ENCODE data around the gene CA10. TPM values are rescaled to one million over a fixed set of nuclear protein-coding genes. Genes with fewer than 3 reads are reported as not detected.

Gene CA10
- polyA plus RNA-seq, 3 donors from 2014 or later = not detected

DNA sequence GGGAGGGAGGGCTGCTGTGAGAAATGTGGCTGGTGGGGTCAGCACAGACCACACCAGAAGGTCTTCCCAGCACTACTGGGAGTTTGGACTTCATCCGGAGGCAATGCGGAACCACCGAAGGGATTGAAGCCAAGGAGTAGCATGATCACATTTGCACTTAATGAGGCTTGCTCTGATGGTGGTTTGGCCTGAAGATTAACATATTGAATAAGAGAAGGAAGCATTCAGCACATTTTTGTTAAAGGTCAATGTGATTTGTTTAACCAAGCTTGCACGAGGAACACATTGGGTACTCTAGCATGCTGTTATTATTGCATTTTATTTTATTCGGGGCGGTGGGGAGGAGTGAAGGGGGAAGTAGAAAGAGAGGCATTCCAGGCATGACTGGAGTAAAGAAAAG, 519.5 kb downstream of the CA10 start:
- Mint-ChIP-seq H3K9me3 (no peaks in the 10 kb centered on the region), H3K4me1 (no peaks in the 10 kb centered on the region), H3K27ac (no peak overlapping the region), H3K36me3 (no peaks in the 10 kb centered on the region), H3K4me3 (no peak overlapping the region), H3K27me3 (ENCODE audit: low read depth in 3 of 3) (peaks cover 0 to 4% (median 3%) of the 10 kb centered on the region in 3 donors)
- DNase-seq = no peak

GRCh38 chr17:51636291-51636690, 522.2 kb downstream of the CA10 start:
- no peaks in the 10 kb centered on the region for H3K4me1 Mint-ChIP-seq
- no peak for DNase-seq
- peaks cover 0 to 3% (median 3%) of the 10 kb centered on the region in 3 donors for H3K27me3 Mint-ChIP-seq (ENCODE audit: low read depth in 3 of 3)
- H3K9me3 Mint-ChIP-seq = peaks cover 0 to 1% (median 0%) of the 10 kb centered on the region in 6 donors
- H3K27ac Mint-ChIP-seq = no peak overlapping the region
- H3K4me3 Mint-ChIP-seq = no peak overlapping the region
- no peaks in the 10 kb centered on the region for H3K36me3 Mint-ChIP-seq

DNA sequence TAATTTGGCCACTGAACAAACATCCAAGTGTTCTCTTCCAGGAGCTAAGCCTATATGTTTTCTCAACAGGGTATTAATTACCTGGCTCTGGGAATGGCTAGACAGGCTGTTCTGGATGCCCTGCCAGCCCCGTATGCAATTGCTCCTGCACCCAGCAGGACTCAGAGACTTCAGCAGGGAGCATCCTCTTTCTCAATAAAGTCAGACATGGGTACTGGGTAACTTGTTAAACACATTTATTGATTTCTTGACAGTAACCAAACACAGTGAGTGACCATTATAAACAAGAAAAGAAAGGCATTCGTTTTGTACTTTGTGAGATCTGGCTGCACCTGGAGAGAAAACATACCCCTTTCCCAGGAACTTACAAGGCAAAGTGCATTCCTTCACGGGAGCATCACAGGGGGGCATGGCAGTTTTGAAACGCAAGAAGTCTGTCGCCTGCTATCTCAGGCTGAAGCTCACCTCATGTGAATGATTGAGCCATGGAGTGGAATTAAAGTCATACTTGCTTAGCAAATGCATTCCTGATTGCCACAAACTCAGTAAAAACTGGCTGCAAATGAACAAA, 528.3 kb downstream of the CA10 start:
- H3K36me3 Mint-ChIP-seq = no peaks in the 10 kb centered on the region
- no peaks in the 10 kb centered on the region for H3K4me1 Mint-ChIP-seq
- no peak for DNase-seq
- H3K9me3 Mint-ChIP-seq = peaks cover 0 to 4% (median 0%) of the 10 kb centered on the region in 6 donors
- no peak overlapping the region for H3K27ac Mint-ChIP-seq
- H3K27me3 Mint-ChIP-seq (ENCODE audit: low read depth in 3 of 3) = peaks cover 0 to 3% (median 0%) of the 10 kb centered on the region in 3 donors
- no peak overlapping the region for H3K4me3 Mint-ChIP-seq

GRCh38 chr17:51629232-51629631, 529.3 kb downstream of the CA10 start:
- H3K9me3 Mint-ChIP-seq = peaks cover 0 to 4% (median 0%) of the 10 kb centered on the region in 6 donors
- H3K27ac Mint-ChIP-seq = no peak overlapping the region
- H3K4me1 Mint-ChIP-seq = no peaks in the 10 kb centered on the region
- no peaks in the 10 kb centered on the region for H3K36me3 Mint-ChIP-seq
- no peak for DNase-seq
- peaks cover 0 to 3% (median 0%) of the 10 kb centered on the region in 3 donors for H3K27me3 Mint-ChIP-seq (ENCODE audit: low read depth in 3 of 3)
- no peak overlapping the region for H3K4me3 Mint-ChIP-seq

DNA sequence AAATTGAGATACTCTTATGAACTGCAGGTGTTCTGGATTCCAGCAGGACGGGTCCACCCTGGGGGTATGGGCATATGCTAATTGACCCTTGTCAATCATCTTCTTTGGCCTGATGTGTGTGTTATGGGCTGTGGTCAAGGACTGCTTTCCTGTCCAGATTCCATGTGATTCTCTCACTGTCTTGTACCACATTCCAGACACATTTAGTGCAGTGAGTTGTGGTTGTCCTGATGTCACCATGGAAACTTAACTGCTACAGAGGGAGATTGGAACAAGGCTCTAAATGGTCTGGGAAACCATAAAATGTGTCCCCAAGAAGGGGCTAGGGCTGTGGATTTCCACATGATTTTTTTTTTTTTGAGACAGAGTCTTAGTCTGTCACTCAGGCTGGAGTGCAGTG, 530.7 kb downstream of the CA10 start:
- no peaks in the 10 kb centered on the region for H3K36me3 Mint-ChIP-seq
- H3K27ac Mint-ChIP-seq = no peak overlapping the region
- no peak for DNase-seq
- H3K4me1 Mint-ChIP-seq = no peaks in the 10 kb centered on the region
- H3K4me3 Mint-ChIP-seq = no peak overlapping the region
- H3K9me3 Mint-ChIP-seq = peaks cover 0 to 4% (median 1%) of the 10 kb centered on the region in 6 donors
- peaks cover 0 to 5% (median 5%) of the 10 kb centered on the region in 3 donors for H3K27me3 Mint-ChIP-seq (ENCODE audit: low read depth in 3 of 3)

GRCh38 chr17:51618476-51618875, 540.0 kb downstream of the CA10 start:
- Mint-ChIP-seq H3K27me3 (ENCODE audit: low read depth in 3 of 3) (peaks cover 3 to 11% (median 3%) of the 10 kb centered on the region in 3 donors), H3K9me3 (peaks cover 0 to 6% (median 2%) of the 10 kb centered on the region in 6 donors), H3K4me3 (no peak overlapping the region), H3K27ac (no peak overlapping the region), H3K4me1 (no peaks in the 10 kb centered on the region), H3K36me3 (no peaks in the 10 kb centered on the region)
- DNase-seq = no peak

DNA sequence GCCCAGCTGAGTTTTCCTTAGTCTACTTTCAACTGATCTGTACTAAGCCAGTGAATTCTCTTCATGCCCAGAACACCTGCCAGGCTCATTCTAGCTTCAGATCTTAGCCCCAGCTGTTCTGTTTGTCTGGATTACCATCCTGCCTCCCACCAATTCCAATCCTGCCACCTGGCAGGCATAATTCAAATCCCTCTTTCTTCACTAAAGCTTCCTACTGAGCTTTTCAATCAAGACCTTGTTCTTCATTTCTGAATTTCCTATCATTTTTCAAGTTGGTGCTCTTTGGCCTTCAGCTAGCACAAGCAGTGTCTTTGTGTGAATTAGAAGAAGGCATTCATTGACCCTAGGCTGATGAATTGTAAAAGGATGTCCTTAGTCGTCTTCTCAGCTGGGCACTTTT, 540.5 kb downstream of the CA10 start:
- DNase-seq = no peak
- H3K27ac Mint-ChIP-seq = no peak overlapping the region

GRCh38 chr17:51613255-51613654, 545.3 kb downstream of the CA10 start:
- Mint-ChIP-seq H3K27ac (no peak overlapping the region), H3K4me1 (no peaks in the 10 kb centered on the region), H3K36me3 (no peaks in the 10 kb centered on the region), H3K9me3 (peaks cover 0 to 2% (median 0%) of the 10 kb centered on the region in 6 donors), H3K4me3 (no peak overlapping the region), H3K27me3 (ENCODE audit: low read depth in 3 of 3) (peaks cover 0 to 9% (median 3%) of the 10 kb centered on the region in 3 donors)
- DNase-seq = no peak

More for the DNA sequence above, 540.5 kb downstream of the CA10 start:
- Mint-ChIP-seq H3K9me3 (peaks cover 0 to 4% (median 0%) of the 10 kb centered on the region in 6 donors), H3K4me3 (no peak overlapping the region), H3K36me3 (no peaks in the 10 kb centered on the region), H3K27me3 (ENCODE audit: low read depth in 3 of 3) (peaks cover 0 to 9% (median 3%) of the 10 kb centered on the region in 3 donors), H3K4me1 (no peaks in the 10 kb centered on the region)

DNA sequence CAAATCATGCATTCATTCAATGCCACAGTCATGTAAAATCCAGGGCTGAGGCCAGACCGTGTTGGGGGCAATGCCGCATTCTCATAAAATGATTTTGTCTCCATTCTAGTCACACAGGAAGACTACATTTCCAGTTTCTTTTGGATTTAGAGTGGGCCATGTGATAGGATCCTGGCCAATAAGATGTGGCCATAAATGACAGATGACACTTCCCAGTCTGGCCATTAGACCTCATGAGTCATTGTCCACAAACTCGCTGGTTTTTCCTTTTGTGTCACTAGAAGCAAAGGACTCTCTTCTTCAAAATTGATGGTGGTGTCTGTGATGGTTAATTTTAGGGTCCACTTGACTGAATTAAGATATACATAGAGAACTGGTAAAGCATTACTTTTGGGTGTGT, 545.8 kb downstream of the CA10 start:
- Mint-ChIP-seq H3K27ac (no peak overlapping the region), H3K4me3 (no peak overlapping the region), H3K9me3 (peaks cover 0 to 2% (median 0%) of the 10 kb centered on the region in 6 donors), H3K4me1 (no peaks in the 10 kb centered on the region), H3K36me3 (no peaks in the 10 kb centered on the region), H3K27me3 (ENCODE audit: low read depth in 3 of 3) (peaks cover 0 to 9% (median 2%) of the 10 kb centered on the region in 3 donors)
- no peak for DNase-seq

- no peak overlapping the region for H3K27ac Mint-ChIP-seq
- no peak for DNase-seq
These were observed 546.9 kb downstream of the CA10 start for GRCh38 chr17:51611585-51611984.

DNA sequence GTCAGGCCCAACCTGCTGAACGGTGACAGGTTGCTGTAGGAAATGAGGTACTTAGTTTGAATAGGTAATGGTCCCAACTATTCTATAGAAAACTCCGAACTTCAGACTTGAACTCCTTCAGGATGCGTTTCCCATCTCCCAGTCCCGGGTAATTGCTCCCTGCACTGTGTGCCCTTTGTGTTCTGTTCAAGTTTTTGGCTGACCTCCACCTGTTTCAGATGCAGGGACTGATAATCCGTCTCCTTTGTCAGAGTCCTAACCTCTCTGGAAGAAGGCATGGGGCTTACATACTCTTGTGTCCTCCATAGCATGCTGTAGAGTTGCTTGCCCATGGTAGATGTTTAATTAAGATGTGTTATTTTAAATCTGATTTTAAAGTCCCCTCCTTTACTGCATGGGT, 547.7 kb downstream of the CA10 start:
- Mint-ChIP-seq H3K27ac (no peak overlapping the region), H3K4me1 (no peaks in the 10 kb centered on the region), H3K4me3 (no peak overlapping the region), H3K9me3 (no peaks in the 10 kb centered on the region), H3K36me3 (no peaks in the 10 kb centered on the region), H3K27me3 (ENCODE audit: low read depth in 3 of 3) (peaks cover under 1 to 7% (median 5%) of the 10 kb centered on the region in 3 donors)
- DNase-seq = no peak

More at GRCh38 chr17:51611585-51611984, 546.9 kb downstream of the CA10 start:
- H3K4me1 Mint-ChIP-seq = no peaks in the 10 kb centered on the region
- no peaks in the 10 kb centered on the region for H3K36me3 Mint-ChIP-seq
- H3K4me3 Mint-ChIP-seq = no peak overlapping the region
- H3K9me3 Mint-ChIP-seq = peaks cover 0 to 1% (median 0%) of the 10 kb centered on the region in 6 donors
- peaks cover 0 to 7% (median 5%) of the 10 kb centered on the region in 3 donors for H3K27me3 Mint-ChIP-seq (ENCODE audit: low read depth in 3 of 3)

- no peaks in the 10 kb centered on the region for H3K36me3 Mint-ChIP-seq
- H3K9me3 Mint-ChIP-seq = no peaks in the 10 kb centered on the region
- H3K4me3 Mint-ChIP-seq = no peak overlapping the region
- no peak for DNase-seq
- no peak overlapping the region for H3K27ac Mint-ChIP-seq
- H3K27me3 Mint-ChIP-seq (ENCODE audit: low read depth in 3 of 3) = peaks cover 1 to 5% (median 5%) of the 10 kb centered on the region in 3 donors
- no peaks in the 10 kb centered on the region for H3K4me1 Mint-ChIP-seq
These were observed 548.4 kb downstream of the CA10 start for GRCh38 chr17:51610155-51610554.

- no peaks in the 10 kb centered on the region for H3K36me3 Mint-ChIP-seq
- no peak for DNase-seq
- H3K27me3 Mint-ChIP-seq (ENCODE audit: low read depth in 3 of 3) = peaks cover 1 to 5% (median 5%) of the 10 kb centered on the region in 3 donors
- no peak overlapping the region for H3K4me3 Mint-ChIP-seq
- H3K4me1 Mint-ChIP-seq = no peaks in the 10 kb centered on the region
- no peaks in the 10 kb centered on the region for H3K9me3 Mint-ChIP-seq
- H3K27ac Mint-ChIP-seq = no peak overlapping the region
These were observed 550.1 kb downstream of the CA10 start for GRCh38 chr17:51608251-51608933.

- no peak for DNase-seq
- H3K36me3 Mint-ChIP-seq = no peaks in the 10 kb centered on the region
- H3K27ac Mint-ChIP-seq = no peak overlapping the region
- no peaks in the 10 kb centered on the region for H3K9me3 Mint-ChIP-seq
- no peak overlapping the region for H3K4me3 Mint-ChIP-seq
- no peaks in the 10 kb centered on the region for H3K4me1 Mint-ChIP-seq
- peaks cover 1 to 5% (median 5%) of the 10 kb centered on the region in 3 donors for H3K27me3 Mint-ChIP-seq (ENCODE audit: low read depth in 3 of 3)
These were observed 551.0 kb downstream of the CA10 start for GRCh38 chr17:51607512-51607911.

Measured in immature natural killer cell (primary cell).